Adrenal gland (tissue), 5 donors: Measurements from ENCODE around the gene TREH.

ENCODE experiments used
- POLR2A ChIP-seq, 2 donors: fragments of 450-650 bp; IDR thresholded peaks; one replicate each; pipeline ENCODE4 v1.6.1; 2017; ENCODE audit warnings: antibody characterized with exemption in 2 of 2, mild to moderate bottlenecking in 2 of 2, moderate library complexity in 1 of 2
- TF ChIP-seq, protein P1 (sequence below), 6 experiments: fragments of 450-650 bp in 4 of 6; fragments of 200-600 bp in 2 of 6; sonication (generic) in 1 of 6; IDR thresholded peaks; 1 replicate in 5 of 6; 2 replicates in 1 of 6; pipeline versions ENCODE4 v1.5.1 to v1.8.0; 2016 to 2021; ENCODE audit warnings: antibody characterized with exemption in 6 of 6, mild to moderate bottlenecking in 2 of 6, moderate library complexity in 1 of 6
- donor health status: DM: no; HTN: no; CAD: no.

DNA sequence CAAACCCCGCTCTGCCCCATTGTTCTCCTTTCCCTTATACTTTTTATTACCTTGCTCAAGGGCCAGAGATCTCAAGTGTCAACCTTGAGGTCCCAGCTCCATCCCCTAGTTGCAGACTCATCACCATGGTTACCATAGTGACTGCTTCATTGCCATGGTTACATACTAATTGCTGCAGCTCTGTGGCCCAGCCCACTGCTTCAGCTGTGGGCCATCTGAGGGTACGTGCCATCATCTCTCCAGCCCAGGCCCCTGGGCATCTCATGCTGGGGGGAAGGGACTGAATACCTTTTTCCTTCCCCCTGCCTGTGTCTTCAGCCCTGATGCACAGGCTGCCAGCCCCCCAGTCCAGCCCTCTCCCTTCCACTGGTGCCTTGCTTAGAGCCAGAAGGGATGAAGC is 22.2 kb downstream of the TREH start:
- TF ChIP-seq POLR2A (IDR thresholded peaks at IDR 0.05), result no peak
- TF ChIP-seq, protein P1, sequence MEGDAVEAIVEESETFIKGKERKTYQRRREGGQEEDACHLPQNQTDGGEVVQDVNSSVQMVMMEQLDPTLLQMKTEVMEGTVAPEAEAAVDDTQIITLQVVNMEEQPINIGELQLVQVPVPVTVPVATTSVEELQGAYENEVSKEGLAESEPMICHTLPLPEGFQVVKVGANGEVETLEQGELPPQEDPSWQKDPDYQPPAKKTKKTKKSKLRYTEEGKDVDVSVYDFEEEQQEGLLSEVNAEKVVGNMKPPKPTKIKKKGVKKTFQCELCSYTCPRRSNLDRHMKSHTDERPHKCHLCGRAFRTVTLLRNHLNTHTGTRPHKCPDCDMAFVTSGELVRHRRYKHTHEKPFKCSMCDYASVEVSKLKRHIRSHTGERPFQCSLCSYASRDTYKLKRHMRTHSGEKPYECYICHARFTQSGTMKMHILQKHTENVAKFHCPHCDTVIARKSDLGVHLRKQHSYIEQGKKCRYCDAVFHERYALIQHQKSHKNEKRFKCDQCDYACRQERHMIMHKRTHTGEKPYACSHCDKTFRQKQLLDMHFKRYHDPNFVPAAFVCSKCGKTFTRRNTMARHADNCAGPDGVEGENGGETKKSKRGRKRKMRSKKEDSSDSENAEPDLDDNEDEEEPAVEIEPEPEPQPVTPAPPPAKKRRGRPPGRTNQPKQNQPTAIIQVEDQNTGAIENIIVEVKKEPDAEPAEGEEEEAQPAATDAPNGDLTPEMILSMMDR (IDR thresholded peaks at IDR 0.05), result no peak
